ENCODE results near the gene MAP3K20. TPM values are rescaled to one million over a fixed set of nuclear protein-coding genes. Genes with fewer than 3 reads are reported as not detected.

The MAP3K20 gene
- total and polyA plus RNA-seq, 2 donors (not counting 3 experiments of a cell fraction or from before 2014, with no cell fraction given) = 7.8 to 31.5 TPM

DNA sequence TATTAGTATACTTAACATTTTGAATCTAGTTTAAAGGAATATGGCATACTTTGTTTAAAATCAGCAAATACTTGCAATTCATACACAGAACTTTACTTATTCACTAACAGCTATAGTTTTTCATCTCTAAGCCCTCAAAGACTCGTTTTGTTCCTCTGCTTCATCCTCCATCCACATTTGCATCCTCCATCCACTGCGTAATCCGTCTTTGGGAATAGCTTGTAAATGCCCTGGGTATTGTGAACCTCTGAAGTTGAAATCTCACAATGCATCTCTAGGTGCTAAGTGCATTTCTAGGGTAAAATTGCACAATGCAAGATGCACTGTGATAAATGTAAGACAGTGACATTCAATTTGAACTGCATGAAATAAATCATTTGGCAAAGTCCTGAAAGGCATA lies 163.2 kb downstream of the MAP3K20 start:
- Histone ChIP-seq H3K36me3 (ENCODE audit: control insufficient read depth in 2 of 2, extremely low read depth in 1 of 2, insufficient read depth in 2 of 2, low read length in 2 of 2) (no peaks in the 10 kb centered on the region), H3K9me3 (replicated peaks; ENCODE audit: control insufficient read depth, insufficient read depth, low read length) (no peaks in the 10 kb centered on the region), H2AFZ (ENCODE audit: low read depth, low read length) (no peak overlapping the region), H3K9me1 (replicated peaks; ENCODE audit: control insufficient read depth, extremely low read depth, insufficient read depth, low read length) (no peaks in the 10 kb centered on the region), H3K27me3 (ENCODE audit: control insufficient read depth in 2 of 2, insufficient read depth in 2 of 2, low read length in 2 of 2) (no peaks in the 10 kb centered on the region), H4K20me1 (replicated peaks; ENCODE audit: control insufficient read depth, extremely low read depth, insufficient read depth, low read length) (no peaks in the 10 kb centered on the region), H3K4me1 (ENCODE audit: control insufficient read depth, extremely low read depth, insufficient read depth, low read length) (no peaks in the 10 kb centered on the region), H3K27ac (ENCODE audit: insufficient read depth, low read depth, low read length) (no peak overlapping the region), H3K4me3 (replicated peaks in 1 of 3; ENCODE audit: insufficient read depth in 1 of 3, low read depth in 1 of 3, low read length in 3 of 3) (no peak overlapping the region), H3K9ac (replicated peaks; ENCODE audit: extremely low read depth, insufficient read depth, low read length) (no peak overlapping the region), H3K79me2 (ENCODE audit: control insufficient read depth, insufficient read depth, low read length) (no peaks in the 10 kb centered on the region), H3K4me2 (ENCODE audit: insufficient read depth, low read length) (no peak overlapping the region)
- BruUV-seq (replicated peaks) = no TSS peak
- no peak for FAIRE-seq
- dilution Hi-C loops (cut with MboI; ENCODE audit: extremely low pct_ligation_motif_present, low sequenced_read_pairs) (no loop called here), intact Hi-C loops (cut with micrococcal nuclease) (no loop called here)
- no peak for TF ChIP-seq POLR2A (IDR thresholded peaks at IDR 0.05; ENCODE audit: low read depth, low read length)
- TF ChIP-seq EZH2 (IDR thresholded peaks at IDR 0.05; ENCODE audit: borderline replicate concordance, low read depth, low read length, severe bottlenecking) = no peak
- no peak for TF ChIP-seq JUN (IDR thresholded peaks at IDR 0.05; ENCODE audit: borderline replicate concordance, insufficient read depth, insufficient read length, low read depth)
- no peak for TF ChIP-seq MAX (IDR thresholded peaks at IDR 0.05; ENCODE audit: insufficient read depth, insufficient read length)
- no peak for TF ChIP-seq POLR2AphosphoS5 (IDR thresholded peaks at IDR 0.05; ENCODE audit: insufficient read depth, low read depth, low read length)
- TF ChIP-seq GATA2 (IDR thresholded peaks at IDR 0.05; ENCODE audit: insufficient read depth, insufficient read length, low read depth, low read length) = no peak
- no peak for TF ChIP-seq CTCF (IDR thresholded peaks at IDR 0.05; ENCODE audit: extremely low read depth in 1 of 2, insufficient read depth in 1 of 2, low read depth in 1 of 2, low read length in 2 of 2)
- TF ChIP-seq MYC (IDR thresholded peaks at IDR 0.05; ENCODE audit: low read depth, low read length) = no peak
- no peak for TF ChIP-seq FOS (IDR thresholded peaks at IDR 0.05; ENCODE audit: borderline replicate concordance, insufficient read depth, low read length)
- no peak for DNase-seq (ENCODE audit: low read depth, low spot score)
- CTCF ChIA-PET = interaction anchor here (1.2 to 2.3 kb wide), 3 partner anchors 10 to 307 kb away, joined by 3 to 10 read pairs (median 4); no protein-coding TSS in a partner anchor
- POLR2A ChIA-PET = no interaction called here
